Lower leg skin (tissue), 3 donors: ENCODE measurements around the gene PKP1.

Experiments used
- POLR2A ChIP-seq, 2 donors: fragments of 450-650 bp; IDR thresholded peaks; one replicate each; pipeline ENCODE4 v1.6.1; 2016 to 2017; ENCODE audit warnings: antibody characterized with exemption in 2 of 2, mild to moderate bottlenecking in 1 of 2, moderate library complexity in 1 of 2
- TF ChIP-seq, protein P1 (sequence below), 3 donors: fragments of 450-650 bp; IDR thresholded peaks; one replicate each; pipeline ENCODE4 v1.5.1; 2016; ENCODE audit warnings: antibody characterized with exemption in 3 of 3, mild to moderate bottlenecking in 3 of 3, moderate library complexity in 2 of 3

GRCh38 chr1:201291916-201292315, 8.6 kb downstream of the PKP1 start:
- TF ChIP-seq, protein P1, sequence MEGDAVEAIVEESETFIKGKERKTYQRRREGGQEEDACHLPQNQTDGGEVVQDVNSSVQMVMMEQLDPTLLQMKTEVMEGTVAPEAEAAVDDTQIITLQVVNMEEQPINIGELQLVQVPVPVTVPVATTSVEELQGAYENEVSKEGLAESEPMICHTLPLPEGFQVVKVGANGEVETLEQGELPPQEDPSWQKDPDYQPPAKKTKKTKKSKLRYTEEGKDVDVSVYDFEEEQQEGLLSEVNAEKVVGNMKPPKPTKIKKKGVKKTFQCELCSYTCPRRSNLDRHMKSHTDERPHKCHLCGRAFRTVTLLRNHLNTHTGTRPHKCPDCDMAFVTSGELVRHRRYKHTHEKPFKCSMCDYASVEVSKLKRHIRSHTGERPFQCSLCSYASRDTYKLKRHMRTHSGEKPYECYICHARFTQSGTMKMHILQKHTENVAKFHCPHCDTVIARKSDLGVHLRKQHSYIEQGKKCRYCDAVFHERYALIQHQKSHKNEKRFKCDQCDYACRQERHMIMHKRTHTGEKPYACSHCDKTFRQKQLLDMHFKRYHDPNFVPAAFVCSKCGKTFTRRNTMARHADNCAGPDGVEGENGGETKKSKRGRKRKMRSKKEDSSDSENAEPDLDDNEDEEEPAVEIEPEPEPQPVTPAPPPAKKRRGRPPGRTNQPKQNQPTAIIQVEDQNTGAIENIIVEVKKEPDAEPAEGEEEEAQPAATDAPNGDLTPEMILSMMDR (IDR thresholded peaks at IDR 0.05): no peak
- TF ChIP-seq POLR2A (IDR thresholded peaks at IDR 0.05): no peak
